ENCODE measurements around the gene PNPLA1.

The PNPLA1 gene

GRCh38 chr6:36245572-36246061 lies 24.2 kb upstream of the PNPLA1 start:
- Histone ChIP-seq H3K9ac (ENCODE audit: low read depth in 1 of 2, low read length in 2 of 2) (no peak overlapping the region), H3K27ac (ENCODE audit: low read depth, low read length) (no peak overlapping the region), H3K36me3 (ENCODE audit: control insufficient read depth in 1 of 2, insufficient read depth in 2 of 2, low read length in 2 of 2) (no peaks in the 10 kb centered on the region)

GRCh38 chr6:36246506-36247268 lies 23.2 kb upstream of the PNPLA1 start:
- Histone ChIP-seq H3K27ac (ENCODE audit: low read depth, low read length) (no peak overlapping the region), H3K36me3 (ENCODE audit: control insufficient read depth in 1 of 2, insufficient read depth in 2 of 2, low read length in 2 of 2) (no peaks in the 10 kb centered on the region), H3K27me3 (ENCODE audit: control insufficient read depth in 1 of 2, insufficient read depth in 2 of 2, low read length in 2 of 2) (no peaks in the 10 kb centered on the region), H3K4me3 (ENCODE audit: low read depth in 1 of 2, low read length in 2 of 2) (no peak overlapping the region), H3K4me1 (ENCODE audit: control insufficient read depth in 1 of 2, insufficient read depth in 2 of 2, low read length in 2 of 2) (peaks cover 13% of the 10 kb centered on the region in 2 donors), H3K9ac (ENCODE audit: low read depth in 1 of 2, low read length in 2 of 2) (no peak overlapping the region), H3K9me3 (ENCODE audit: control insufficient read depth in 1 of 2, low read length in 2 of 2) (no peaks in the 10 kb centered on the region)

More at GRCh38 chr6:36245572-36246061, 24.2 kb upstream of the PNPLA1 start:
- H3K27me3 ChIP-seq (ENCODE audit: control insufficient read depth in 1 of 2, insufficient read depth in 2 of 2, low read length in 2 of 2): no peaks in the 10 kb centered on the region
- no peaks in the 10 kb centered on the region for H3K9me3 ChIP-seq (ENCODE audit: control insufficient read depth in 1 of 2, low read length in 2 of 2)
- H3K4me3 ChIP-seq (ENCODE audit: low read depth in 1 of 2, low read length in 2 of 2): no peak overlapping the region
- H3K4me1 ChIP-seq (ENCODE audit: control insufficient read depth in 1 of 2, insufficient read depth in 2 of 2, low read length in 2 of 2): peaks cover 13% of the 10 kb centered on the region in 2 donors

- H3K4me1 ChIP-seq (ENCODE audit: control insufficient read depth in 1 of 2, insufficient read depth in 2 of 2, low read length in 2 of 2): peaks cover 10 to 13% of the 10 kb centered on the region in 2 donors
Observed at GRCh38 chr6:36247693-36248092, 22.2 kb upstream of the PNPLA1 start.

GRCh38 chr6:36248980-36249379 lies 20.9 kb upstream of the PNPLA1 start:
- Histone ChIP-seq H3K4me3 (ENCODE audit: low read depth in 1 of 2, low read length in 2 of 2) (no peak overlapping the region), H3K27ac (ENCODE audit: low read depth, low read length) (no peak overlapping the region), H3K4me1 (ENCODE audit: control insufficient read depth in 1 of 2, insufficient read depth in 2 of 2, low read length in 2 of 2) (peaks cover 10 to 13% of the 10 kb centered on the region in 2 donors), H3K36me3 (ENCODE audit: control insufficient read depth in 1 of 2, insufficient read depth in 2 of 2, low read length in 2 of 2) (no peaks in the 10 kb centered on the region), H3K27me3 (ENCODE audit: control insufficient read depth in 1 of 2, insufficient read depth in 2 of 2, low read length in 2 of 2) (no peaks in the 10 kb centered on the region), H3K9ac (ENCODE audit: low read depth in 1 of 2, low read length in 2 of 2) (no peak overlapping the region), H3K9me3 (ENCODE audit: control insufficient read depth in 1 of 2, low read length in 2 of 2) (no peaks in the 10 kb centered on the region)

More at GRCh38 chr6:36247693-36248092, 22.2 kb upstream of the PNPLA1 start:
- H3K4me3 ChIP-seq (ENCODE audit: low read depth in 1 of 2, low read length in 2 of 2): no peak overlapping the region
- no peak overlapping the region for H3K27ac ChIP-seq (ENCODE audit: low read depth, low read length)
- no peaks in the 10 kb centered on the region for H3K36me3 ChIP-seq (ENCODE audit: control insufficient read depth in 1 of 2, insufficient read depth in 2 of 2, low read length in 2 of 2)
- H3K9ac ChIP-seq (ENCODE audit: low read depth in 1 of 2, low read length in 2 of 2): no peak overlapping the region
- H3K9me3 ChIP-seq (ENCODE audit: control insufficient read depth in 1 of 2, low read length in 2 of 2): no peaks in the 10 kb centered on the region
- H3K27me3 ChIP-seq (ENCODE audit: control insufficient read depth in 1 of 2, insufficient read depth in 2 of 2, low read length in 2 of 2): no peaks in the 10 kb centered on the region

GRCh38 chr6:36249536-36249935 lies 20.3 kb upstream of the PNPLA1 start:
- Histone ChIP-seq H3K27me3 (ENCODE audit: control insufficient read depth in 1 of 2, insufficient read depth in 2 of 2, low read length in 2 of 2) (no peaks in the 10 kb centered on the region), H3K27ac (ENCODE audit: low read depth, low read length) (no peak overlapping the region), H3K36me3 (ENCODE audit: control insufficient read depth in 1 of 2, insufficient read depth in 2 of 2, low read length in 2 of 2) (no peaks in the 10 kb centered on the region), H3K9ac (ENCODE audit: low read depth in 1 of 2, low read length in 2 of 2) (no peak overlapping the region), H3K4me3 (ENCODE audit: low read depth in 1 of 2, low read length in 2 of 2) (no peak overlapping the region), H3K9me3 (ENCODE audit: control insufficient read depth in 1 of 2, low read length in 2 of 2) (no peaks in the 10 kb centered on the region), H3K4me1 (ENCODE audit: control insufficient read depth in 1 of 2, insufficient read depth in 2 of 2, low read length in 2 of 2) (peaks cover 10 to 13% of the 10 kb centered on the region in 2 donors)

- no peak overlapping the region for H3K4me3 ChIP-seq (ENCODE audit: low read depth in 1 of 2, low read length in 2 of 2)
- no peaks in the 10 kb centered on the region for H3K27me3 ChIP-seq (ENCODE audit: control insufficient read depth in 1 of 2, insufficient read depth in 2 of 2, low read length in 2 of 2)
- H3K9me3 ChIP-seq (ENCODE audit: control insufficient read depth in 1 of 2, low read length in 2 of 2): no peaks in the 10 kb centered on the region
- no peak overlapping the region for H3K27ac ChIP-seq (ENCODE audit: low read depth, low read length)
- H3K9ac ChIP-seq (ENCODE audit: low read depth in 1 of 2, low read length in 2 of 2): no peak overlapping the region
- H3K4me1 ChIP-seq (ENCODE audit: control insufficient read depth in 1 of 2, insufficient read depth in 2 of 2, low read length in 2 of 2): no peaks in the 10 kb centered on the region
- no peaks in the 10 kb centered on the region for H3K36me3 ChIP-seq (ENCODE audit: control insufficient read depth in 1 of 2, insufficient read depth in 2 of 2, low read length in 2 of 2)
Observed at GRCh38 chr6:36252005-36252404, 17.9 kb upstream of the PNPLA1 start.

GRCh38 chr6:36263390-36264000 lies 6.4 kb upstream of the PNPLA1 start:
- Histone ChIP-seq H3K27ac (ENCODE audit: low read depth, low read length) (no peak overlapping the region), H3K9ac (ENCODE audit: low read depth in 1 of 2, low read length in 2 of 2) (no peak overlapping the region), H3K9me3 (ENCODE audit: control insufficient read depth in 1 of 2, low read length in 2 of 2) (peaks cover 0 to 10% of the 10 kb centered on the region in 2 donors), H3K36me3 (ENCODE audit: control insufficient read depth in 1 of 2, insufficient read depth in 2 of 2, low read length in 2 of 2) (no peaks in the 10 kb centered on the region), H3K27me3 (ENCODE audit: control insufficient read depth in 1 of 2, insufficient read depth in 2 of 2, low read length in 2 of 2) (peaks cover 0 to 3% of the 10 kb centered on the region in 2 donors), H3K4me3 (ENCODE audit: low read depth in 1 of 2, low read length in 2 of 2) (no peak overlapping the region), H3K4me1 (ENCODE audit: control insufficient read depth in 1 of 2, insufficient read depth in 2 of 2, low read length in 2 of 2) (no peaks in the 10 kb centered on the region)

- Histone ChIP-seq H3K4me1 (ENCODE audit: control insufficient read depth in 1 of 2, insufficient read depth in 2 of 2, low read length in 2 of 2) (peaks cover 0 to 7% of the 10 kb centered on the region in 2 donors), H3K36me3 (ENCODE audit: control insufficient read depth in 1 of 2, insufficient read depth in 2 of 2, low read length in 2 of 2) (no peaks in the 10 kb centered on the region), H3K27me3 (ENCODE audit: control insufficient read depth in 1 of 2, insufficient read depth in 2 of 2, low read length in 2 of 2) (peaks cover 0 to 2% of the 10 kb centered on the region in 2 donors), H3K9ac (ENCODE audit: low read depth in 1 of 2, low read length in 2 of 2) (no peak overlapping the region), H3K4me3 (ENCODE audit: low read depth in 1 of 2, low read length in 2 of 2) (no peak overlapping the region), H3K27ac (ENCODE audit: low read depth, low read length) (no peak overlapping the region), H3K9me3 (ENCODE audit: control insufficient read depth in 1 of 2, low read length in 2 of 2) (peaks cover 0 to 10% of the 10 kb centered on the region in 2 donors)
Observed at GRCh38 chr6:36265744-36266143, 4.1 kb upstream of the PNPLA1 start.

- H3K27me3 ChIP-seq (ENCODE audit: control insufficient read depth in 1 of 2, insufficient read depth in 2 of 2, low read length in 2 of 2): peaks cover 0 to 6% of the 10 kb centered on the region in 2 donors
- H3K9me3 ChIP-seq (ENCODE audit: control insufficient read depth in 1 of 2, low read length in 2 of 2): peaks cover 0 to 10% of the 10 kb centered on the region in 2 donors
- H3K9ac ChIP-seq (ENCODE audit: low read depth in 1 of 2, low read length in 2 of 2): no peak overlapping the region
- H3K27ac ChIP-seq (ENCODE audit: low read depth, low read length): no peak overlapping the region
- H3K4me3 ChIP-seq (ENCODE audit: low read depth in 1 of 2, low read length in 2 of 2): no peak overlapping the region
- no peaks in the 10 kb centered on the region for H3K36me3 ChIP-seq (ENCODE audit: control insufficient read depth in 1 of 2, insufficient read depth in 2 of 2, low read length in 2 of 2)
- H3K4me1 ChIP-seq (ENCODE audit: control insufficient read depth in 1 of 2, insufficient read depth in 2 of 2, low read length in 2 of 2): peaks cover 0 to 7% of the 10 kb centered on the region in 2 donors
Observed at GRCh38 chr6:36266913-36267644, 2.8 kb upstream of the PNPLA1 start.
